HepG2 (cell line): Measurements from ENCODE around the gene AGAP1. TPM values are rescaled to one million over a fixed set of nuclear protein-coding genes. Genes with fewer than 3 reads are reported as not detected.

Experiments used
- DMAP1 ChIP-seq: IDR thresholded peaks from 2 replicates; pipeline ENCODE4 v1.6.1; 2016
- EHMT2 ChIP-seq: fragments of 200-600 bp; sonication (generic); IDR thresholded peaks from 2 replicates; pipeline ENCODE4 v1.7.0; 2017; ENCODE audit warnings: antibody characterized with exemption, low read depth, low read length, borderline replicate concordance
- FIP1L1 ChIP-seq: fragments of 200-400 bp; formaldehyde crosslinking; IDR thresholded peaks from 2 replicates; pipeline ENCODE4 v1.6.1; 2018; ENCODE audit warnings: low read depth, mild to moderate bottlenecking, low read length, moderate library complexity, borderline replicate concordance; ENCODE audit not compliant: insufficient read depth
- FOXA3 ChIP-seq: IDR thresholded peaks from 2 replicates; pipeline ENCODE4 v1.6.1; 2016; ENCODE audit warnings: missing genetic modification reagents, missing compliant biosample characterization
- KAT8 ChIP-seq: IDR thresholded peaks from 2 replicates; pipeline ENCODE4 v1.6.1; 2016; ENCODE audit warnings: missing genetic modification reagents, missing compliant biosample characterization
- KDM2A ChIP-seq: sonication (generic); formaldehyde crosslinking; IDR thresholded peaks from 2 replicates; pipeline ENCODE4 v1.4.0; 2020; ENCODE audit warnings: low read depth, missing genetic modification reagents, borderline replicate concordance
- KLF16 ChIP-seq, 2 experiments: sonication (generic) in 1 of 2; formaldehyde crosslinking in 1 of 2; IDR thresholded peaks; 2 replicates each; pipeline versions ENCODE4 v1.6.1 to v1.8.0; 2016 to 2023; ENCODE audit warnings: missing genetic modification reagents in 2 of 2, missing compliant biosample characterization in 1 of 2
- MAZ ChIP-seq, 2 experiments: sonication (generic) in 1 of 2; formaldehyde crosslinking in 1 of 2; IDR thresholded peaks; 2 replicates each; pipeline versions ENCODE4 v1.5.0 to v1.6.1; 2012 to 2020; ENCODE audit warnings: low read depth in 2 of 2, mild to moderate bottlenecking in 2 of 2, borderline replicate concordance in 1 of 2, improper control_type of control experiment in 1 of 2, low read length in 1 of 2, missing genetic modification reagents in 1 of 2, moderate library complexity in 1 of 2
- NONO ChIP-seq, 2 experiments: fragments of 450-650 bp in 1 of 2; sonication (generic) in 1 of 2; formaldehyde crosslinking in 1 of 2; IDR thresholded peaks in 1 of 2; conservative IDR thresholded peaks in 1 of 2; 2 replicates each; pipeline versions ENCODE4 v1.6.1 to v1.8.0; 2017 to 2022; ENCODE audit warnings: mild to moderate bottlenecking in 1 of 2, missing genetic modification reagents in 1 of 2, moderate library complexity in 1 of 2
- RARG ChIP-seq: sonication (generic); formaldehyde crosslinking; IDR thresholded peaks from 2 replicates; pipeline ENCODE4 v1.4.0; 2020; ENCODE audit warnings: low read depth, mild to moderate bottlenecking, missing genetic modification reagents
- ZNF333 ChIP-seq: sonication (generic); formaldehyde crosslinking; IDR thresholded peaks from 2 replicates; pipeline ENCODE4 v1.4.0; 2020; ENCODE audit warnings: mild to moderate bottlenecking, missing genetic modification reagents, borderline replicate concordance
- ZNF777 ChIP-seq: sonication (generic); formaldehyde crosslinking; IDR thresholded peaks from 2 replicates; pipeline ENCODE4 v1.4.0; 2020; ENCODE audit warnings: missing genetic modification reagents
- polyA plus RNA-seq, 8 experiments: library from polyadenylated mRNA; depleted of rRNA in 3 of 8; stranded (reverse) in 7 of 8; unstranded in 1 of 8; fragments of >200 nt; fragmentation: Illumina TruSeq in 4 of 8; extraction: Trizol in 4 of 8; gene quantifications; 2 replicates each; pipeline versions ENCODE4 v1.2.1 to v1.2.3, GENCODE V29; 2011 to 2016; ENCODE audit warnings: low read depth in 4 of 8, missing spikeins in 1 of 8, mixed read lengths in 1 of 8; ENCODE audit not compliant: insufficient read depth in 1 of 8
- total RNA-seq, 5 experiments: library from RNA; depleted of rRNA; stranded (reverse); fragments of >200 nt; fragmentation: Illumina TruSeq; extraction: Trizol; gene quantifications; 2 replicates each; pipeline ENCODE4 v1.2.3, GENCODE V29; 2016; ENCODE audit warnings: low read depth in 1 of 5
- TF ChIP-seq, protein P1 (sequence below): IDR thresholded peaks from 2 replicates; pipeline ENCODE4 v1.6.1; 2016; ENCODE audit warnings: low read depth
- TF ChIP-seq, protein P2 (sequence below): sonication (generic); formaldehyde crosslinking; IDR thresholded peaks from 2 replicates; pipeline ENCODE4 v1.8.0; 2022; ENCODE audit warnings: mild to moderate bottlenecking, missing genetic modification reagents, moderate library complexity
- TF ChIP-seq, protein P3 (sequence below): sonication (generic); formaldehyde crosslinking; IDR thresholded peaks from 2 replicates; pipeline ENCODE4 v1.4.0; 2020; ENCODE audit warnings: missing genetic modification reagents
- TF ChIP-seq, protein P4 (sequence below): sonication (generic); formaldehyde crosslinking; IDR thresholded peaks from 2 replicates; pipeline ENCODE4 v1.4.0; 2020; ENCODE audit warnings: mild to moderate bottlenecking, low read depth, missing genetic modification reagents
- TF ChIP-seq, protein P5 (sequence below): sonication (generic); formaldehyde crosslinking; IDR thresholded peaks from 2 replicates; pipeline ENCODE4 v1.4.0; 2020; ENCODE audit warnings: missing genetic modification reagents, borderline replicate concordance

Gene AGAP1
- total and polyA plus RNA-seq, 2 of the 13 experiments (the other 11 are each of a cell fraction or from before 2014, with no cell fraction given), result 21.2 to 32.7 TPM

DNA sequence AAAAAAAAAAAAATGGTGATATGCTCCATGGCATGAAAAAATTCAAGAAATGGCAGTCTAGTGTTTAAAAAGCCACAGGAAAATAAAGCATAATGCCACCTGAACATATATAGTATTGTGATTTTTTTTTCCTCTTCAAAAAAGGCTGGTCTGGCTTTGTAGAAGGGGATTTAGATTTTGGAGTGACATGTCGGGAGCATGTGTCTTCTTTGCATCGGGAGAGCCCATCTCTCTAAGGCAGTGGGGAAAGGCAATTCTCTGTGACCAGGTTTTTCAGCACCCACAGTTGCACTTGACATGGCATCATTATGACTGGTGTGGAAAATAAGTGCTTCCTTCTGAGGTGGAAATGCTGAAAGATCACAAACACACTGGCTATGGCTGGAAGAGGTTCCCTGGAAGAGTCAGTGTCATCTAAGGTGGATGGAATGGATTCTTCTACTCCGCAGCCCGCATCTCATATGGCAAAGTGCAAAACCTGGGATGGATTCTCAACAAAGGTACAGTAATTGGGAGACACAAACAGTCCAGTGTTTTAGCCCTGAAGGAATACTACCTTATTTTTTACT is 172.5 kb downstream of the AGAP1 start (continued):
- TF ChIP-seq, protein P1, sequence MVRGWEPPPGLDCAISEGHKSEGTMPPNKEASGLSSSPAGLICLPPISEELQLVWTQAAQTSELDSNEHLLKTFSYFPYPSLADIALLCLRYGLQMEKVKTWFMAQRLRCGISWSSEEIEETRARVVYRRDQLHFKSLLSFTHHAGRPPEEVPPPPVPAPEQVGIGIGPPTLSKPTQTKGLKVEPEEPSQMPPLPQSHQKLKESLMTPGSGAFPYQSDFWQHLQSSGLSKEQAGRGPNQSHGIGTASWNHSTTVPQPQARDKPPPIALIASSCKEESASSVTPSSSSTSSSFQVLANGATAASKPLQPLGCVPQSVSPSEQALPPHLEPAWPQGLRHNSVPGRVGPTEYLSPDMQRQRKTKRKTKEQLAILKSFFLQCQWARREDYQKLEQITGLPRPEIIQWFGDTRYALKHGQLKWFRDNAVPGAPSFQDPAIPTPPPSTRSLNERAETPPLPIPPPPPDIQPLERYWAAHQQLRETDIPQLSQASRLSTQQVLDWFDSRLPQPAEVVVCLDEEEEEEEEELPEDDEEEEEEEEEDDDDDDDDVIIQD (CRISPR knock-in tag), result 0 out of 2 replicates have a peak, but pooled peaks have one; percentile 20
- no peak for TF ChIP-seq ZNF333 (CRISPR knock-in tag)
- TF ChIP-seq DMAP1, result peak; percentile 69; the same call in 1 of the 2 replicates
- TF ChIP-seq NONO (IDR thresholded peaks at IDR 0.05), result no peak
- TF ChIP-seq NONO (CRISPR knock-in tag; conservative IDR thresholded peaks at IDR 0.05), result no peak
- 0 out of 2 replicates have a peak, but pooled peaks have one; percentile 36 for TF ChIP-seq ZNF777 (CRISPR knock-in tag)
- no peak for TF ChIP-seq FOXA3 (CRISPR knock-in tag)
- TF ChIP-seq, protein P2, sequence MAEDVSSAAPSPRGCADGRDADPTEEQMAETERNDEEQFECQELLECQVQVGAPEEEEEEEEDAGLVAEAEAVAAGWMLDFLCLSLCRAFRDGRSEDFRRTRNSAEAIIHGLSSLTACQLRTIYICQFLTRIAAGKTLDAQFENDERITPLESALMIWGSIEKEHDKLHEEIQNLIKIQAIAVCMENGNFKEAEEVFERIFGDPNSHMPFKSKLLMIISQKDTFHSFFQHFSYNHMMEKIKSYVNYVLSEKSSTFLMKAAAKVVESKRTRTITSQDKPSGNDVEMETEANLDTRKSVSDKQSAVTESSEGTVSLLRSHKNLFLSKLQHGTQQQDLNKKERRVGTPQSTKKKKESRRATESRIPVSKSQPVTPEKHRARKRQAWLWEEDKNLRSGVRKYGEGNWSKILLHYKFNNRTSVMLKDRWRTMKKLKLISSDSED, result no peak
- 0 out of 4 replicates have a peak, but pooled peaks of 1 of the 2 experiments have one; percentile 43 for TF ChIP-seq KLF16 (CRISPR knock-in tag; IDR thresholded peaks at IDR 0.05)
- TF ChIP-seq KDM2A, result 0 out of 2 replicates have a peak, but pooled peaks have one; percentile 31
- TF ChIP-seq, protein P3, sequence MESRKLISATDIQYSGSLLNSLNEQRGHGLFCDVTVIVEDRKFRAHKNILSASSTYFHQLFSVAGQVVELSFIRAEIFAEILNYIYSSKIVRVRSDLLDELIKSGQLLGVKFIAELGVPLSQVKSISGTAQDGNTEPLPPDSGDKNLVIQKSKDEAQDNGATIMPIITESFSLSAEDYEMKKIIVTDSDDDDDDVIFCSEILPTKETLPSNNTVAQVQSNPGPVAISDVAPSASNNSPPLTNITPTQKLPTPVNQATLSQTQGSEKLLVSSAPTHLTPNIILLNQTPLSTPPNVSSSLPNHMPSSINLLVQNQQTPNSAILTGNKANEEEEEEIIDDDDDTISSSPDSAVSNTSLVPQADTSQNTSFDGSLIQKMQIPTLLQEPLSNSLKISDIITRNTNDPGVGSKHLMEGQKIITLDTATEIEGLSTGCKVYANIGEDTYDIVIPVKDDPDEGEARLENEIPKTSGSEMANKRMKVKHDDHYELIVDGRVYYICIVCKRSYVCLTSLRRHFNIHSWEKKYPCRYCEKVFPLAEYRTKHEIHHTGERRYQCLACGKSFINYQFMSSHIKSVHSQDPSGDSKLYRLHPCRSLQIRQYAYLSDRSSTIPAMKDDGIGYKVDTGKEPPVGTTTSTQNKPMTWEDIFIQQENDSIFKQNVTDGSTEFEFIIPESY, result peak; percentile 54; the same call in 1 of the 2 replicates
- 0 out of 2 replicates have a peak, but pooled peaks have one; percentile 43 for TF ChIP-seq KAT8 (CRISPR knock-in tag)
- no peak for TF ChIP-seq RARG (CRISPR knock-in tag)
- no peak for TF ChIP-seq EHMT2
- TF ChIP-seq, protein P4, sequence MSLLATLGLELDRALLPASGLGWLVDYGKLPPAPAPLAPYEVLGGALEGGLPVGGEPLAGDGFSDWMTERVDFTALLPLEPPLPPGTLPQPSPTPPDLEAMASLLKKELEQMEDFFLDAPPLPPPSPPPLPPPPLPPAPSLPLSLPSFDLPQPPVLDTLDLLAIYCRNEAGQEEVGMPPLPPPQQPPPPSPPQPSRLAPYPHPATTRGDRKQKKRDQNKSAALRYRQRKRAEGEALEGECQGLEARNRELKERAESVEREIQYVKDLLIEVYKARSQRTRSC, result no peak
- TF ChIP-seq, protein P5, sequence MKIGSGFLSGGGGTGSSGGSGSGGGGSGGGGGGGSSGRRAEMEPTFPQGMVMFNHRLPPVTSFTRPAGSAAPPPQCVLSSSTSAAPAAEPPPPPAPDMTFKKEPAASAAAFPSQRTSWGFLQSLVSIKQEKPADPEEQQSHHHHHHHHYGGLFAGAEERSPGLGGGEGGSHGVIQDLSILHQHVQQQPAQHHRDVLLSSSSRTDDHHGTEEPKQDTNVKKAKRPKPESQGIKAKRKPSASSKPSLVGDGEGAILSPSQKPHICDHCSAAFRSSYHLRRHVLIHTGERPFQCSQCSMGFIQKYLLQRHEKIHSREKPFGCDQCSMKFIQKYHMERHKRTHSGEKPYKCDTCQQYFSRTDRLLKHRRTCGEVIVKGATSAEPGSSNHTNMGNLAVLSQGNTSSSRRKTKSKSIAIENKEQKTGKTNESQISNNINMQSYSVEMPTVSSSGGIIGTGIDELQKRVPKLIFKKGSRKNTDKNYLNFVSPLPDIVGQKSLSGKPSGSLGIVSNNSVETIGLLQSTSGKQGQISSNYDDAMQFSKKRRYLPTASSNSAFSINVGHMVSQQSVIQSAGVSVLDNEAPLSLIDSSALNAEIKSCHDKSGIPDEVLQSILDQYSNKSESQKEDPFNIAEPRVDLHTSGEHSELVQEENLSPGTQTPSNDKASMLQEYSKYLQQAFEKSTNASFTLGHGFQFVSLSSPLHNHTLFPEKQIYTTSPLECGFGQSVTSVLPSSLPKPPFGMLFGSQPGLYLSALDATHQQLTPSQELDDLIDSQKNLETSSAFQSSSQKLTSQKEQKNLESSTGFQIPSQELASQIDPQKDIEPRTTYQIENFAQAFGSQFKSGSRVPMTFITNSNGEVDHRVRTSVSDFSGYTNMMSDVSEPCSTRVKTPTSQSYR (CRISPR knock-in tag), result no peak
- TF ChIP-seq FIP1L1, result no peak
- no peak for TF ChIP-seq MAZ (IDR thresholded peaks at IDR 0.05; ENCODE audit: borderline replicate concordance, low read depth, low read length)
- no peak for TF ChIP-seq MAZ (CRISPR knock-in tag; IDR thresholded peaks at IDR 0.05; ENCODE audit: low read depth)
